Fibroblast of upper back skin (primary cell): ENCODE measurements around the gene MRPL14.
A peak's percentile ranks its signal among the peaks of the same experiment; 100 is the strongest.

Experiments used
- DNase-seq: peaks from one replicate; pipeline ENCODE4 v3.0.0-alpha.2; 2013

MRPL14 gene

GRCh38 chr6:44078219-44078826, 48.9 kb downstream of the MRPL14 start:
- no peak for DNase-seq

DNA sequence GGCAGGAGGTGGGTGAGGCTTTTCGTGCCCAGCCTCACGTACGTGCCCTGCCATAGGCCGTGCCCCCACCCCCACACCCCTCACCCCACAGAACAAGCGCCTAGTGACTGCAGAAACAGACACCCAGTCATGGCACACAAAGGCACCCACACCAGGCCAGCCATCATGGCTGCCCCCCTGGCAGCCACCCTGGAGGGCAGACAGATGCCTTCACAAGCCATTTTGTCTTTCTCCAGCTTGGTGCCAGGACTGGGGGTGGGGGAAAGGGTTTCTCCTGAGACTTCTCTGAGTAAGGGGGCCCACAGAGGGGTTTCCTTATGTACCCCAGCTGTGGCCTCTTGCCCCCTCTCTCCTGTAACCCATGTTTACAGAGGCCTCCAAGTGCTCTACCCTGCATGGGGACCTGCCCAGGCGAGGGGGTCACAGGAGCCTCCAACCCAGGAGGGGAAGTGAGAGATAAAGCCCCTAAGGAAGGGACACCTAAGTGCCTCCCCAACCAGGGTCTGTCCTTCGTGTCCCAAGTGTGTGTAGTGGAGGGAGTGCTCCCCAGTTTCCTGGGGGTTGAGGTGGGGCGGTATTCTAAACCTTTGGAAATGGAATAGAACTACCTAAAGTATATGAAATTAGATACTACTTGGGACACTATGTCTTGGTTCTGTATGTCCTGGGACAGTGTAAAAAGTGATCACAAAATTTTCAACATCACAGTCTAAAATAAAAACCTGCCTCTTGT, 49.9 kb downstream of the MRPL14 start:
- DNase-seq, result no peak

GRCh38 chr6:44076356-44077213, 50.7 kb downstream of the MRPL14 start:
- no peak for DNase-seq

DNA sequence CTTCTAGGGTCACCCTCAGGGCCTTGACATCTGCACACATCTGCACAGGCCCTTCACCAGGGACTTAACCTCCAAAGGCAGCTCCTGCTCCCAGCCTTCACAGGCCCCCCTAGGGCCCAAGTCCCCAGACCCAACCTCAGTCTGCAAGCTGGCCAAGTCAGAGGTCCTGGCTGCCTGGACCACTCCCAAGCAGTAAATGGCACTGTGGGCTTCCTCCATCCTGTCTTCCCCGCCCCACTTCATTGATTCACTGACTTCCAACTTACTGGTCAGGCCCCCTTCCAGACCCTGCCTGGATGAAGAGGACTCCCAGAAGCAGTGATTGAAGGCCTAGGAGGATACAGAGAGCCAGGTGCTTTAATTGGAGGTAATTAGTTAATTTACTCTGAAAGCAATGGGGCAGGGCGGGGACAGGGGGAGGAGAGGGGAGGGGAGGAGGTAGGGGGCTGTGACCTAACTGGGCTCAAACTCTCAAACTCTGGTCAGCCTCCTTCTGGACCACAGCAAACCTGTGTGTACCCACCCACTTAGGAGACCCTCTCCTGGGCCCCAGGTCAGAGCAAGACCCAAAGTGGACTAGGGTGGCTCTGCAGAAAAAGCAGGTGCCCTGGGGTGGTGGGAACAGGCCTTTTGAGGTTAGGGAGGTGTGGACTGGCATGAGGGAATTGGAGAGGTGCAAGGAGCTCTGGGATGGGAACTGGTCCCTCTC, 51.5 kb downstream of the MRPL14 start:
- no peak for DNase-seq

- no peak for DNase-seq
Observed at GRCh38 chr6:44074813-44075646, 52.2 kb downstream of the MRPL14 start.

- DNase-seq, result peak; percentile 87
Observed at GRCh38 chr6:44074439-44074812, 52.8 kb downstream of the MRPL14 start.

- peak; percentile 49 for DNase-seq
Observed at GRCh38 chr6:44073612-44074438, 53.4 kb downstream of the MRPL14 start.

DNA sequence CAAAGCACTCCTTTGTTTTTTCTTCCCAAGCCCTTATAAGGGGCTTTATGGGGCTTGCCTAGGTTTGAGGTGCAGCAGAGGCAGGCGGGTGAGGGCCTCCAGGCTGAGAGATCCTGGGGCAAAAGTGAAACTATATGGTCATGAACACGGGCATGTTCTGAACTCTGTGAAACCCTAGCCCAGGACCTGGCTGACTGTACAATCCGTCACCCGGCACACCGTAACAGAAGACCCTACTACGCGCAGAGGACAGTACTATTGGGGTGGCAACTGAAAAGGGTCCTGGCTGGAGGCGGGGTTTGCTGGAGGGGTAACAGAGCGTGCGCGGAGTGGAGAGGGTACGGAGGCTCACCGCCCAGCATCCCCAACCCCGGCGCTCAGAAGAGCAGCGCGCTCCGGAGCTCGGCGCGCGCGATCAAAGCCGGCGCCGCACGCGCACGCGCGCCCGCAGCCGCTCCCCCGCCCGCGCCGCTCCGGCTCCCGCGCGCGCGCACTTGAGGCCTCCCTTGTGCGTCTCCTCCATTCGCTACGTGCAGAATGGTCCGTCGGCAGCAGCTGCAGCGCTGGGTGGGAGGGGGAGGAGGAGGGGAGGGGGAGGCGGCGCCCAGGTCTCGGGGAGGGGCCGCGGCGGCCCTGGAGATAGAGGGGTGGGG, 54.2 kb downstream of the MRPL14 start:
- DNase-seq, result peak; percentile 91

- DNase-seq, result no peak
Observed at GRCh38 chr6:44072452-44072958, 54.7 kb downstream of the MRPL14 start.

- peak; percentile 99 for DNase-seq
Observed at GRCh38 chr6:44071670-44072451, 55.4 kb downstream of the MRPL14 start.

DNA sequence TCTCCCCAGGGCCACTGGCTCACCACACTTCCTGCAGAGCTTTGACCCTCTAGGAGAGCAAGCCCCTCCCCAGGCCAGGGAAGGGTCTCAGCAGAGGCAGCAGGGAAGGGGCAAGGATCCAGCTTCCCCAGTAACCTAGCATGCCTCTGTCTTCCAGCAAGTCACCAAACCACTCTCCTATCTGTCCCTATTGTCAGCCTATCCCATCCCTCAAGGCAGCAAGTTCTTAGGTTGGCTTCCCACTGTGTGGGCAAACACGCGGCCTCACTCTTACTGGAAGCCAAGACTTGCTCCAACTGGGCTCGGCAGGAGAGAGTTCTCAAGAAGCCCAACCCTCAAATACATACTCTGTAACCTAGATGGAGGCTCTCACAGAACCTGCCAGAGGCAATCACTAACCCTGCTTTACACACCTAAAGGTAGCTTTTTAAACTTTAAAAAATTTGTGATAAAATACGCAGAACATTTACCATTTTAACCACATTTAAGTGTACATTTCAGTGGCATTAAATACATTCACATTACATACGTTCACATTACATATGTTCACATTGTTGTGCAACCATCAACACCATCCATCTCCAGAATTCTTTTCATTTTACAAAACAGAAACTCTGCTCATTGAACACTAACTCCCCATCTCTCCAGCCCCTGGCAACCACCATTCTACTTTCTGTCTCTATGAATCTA, 58.5 kb downstream of the MRPL14 start:
- no peak for DNase-seq

- DNase-seq, result no peak
Observed at GRCh38 chr6:44067173-44068139, 59.8 kb downstream of the MRPL14 start.

GRCh38 chr6:44066394-44067172, 60.7 kb downstream of the MRPL14 start:
- no peak for DNase-seq

DNA sequence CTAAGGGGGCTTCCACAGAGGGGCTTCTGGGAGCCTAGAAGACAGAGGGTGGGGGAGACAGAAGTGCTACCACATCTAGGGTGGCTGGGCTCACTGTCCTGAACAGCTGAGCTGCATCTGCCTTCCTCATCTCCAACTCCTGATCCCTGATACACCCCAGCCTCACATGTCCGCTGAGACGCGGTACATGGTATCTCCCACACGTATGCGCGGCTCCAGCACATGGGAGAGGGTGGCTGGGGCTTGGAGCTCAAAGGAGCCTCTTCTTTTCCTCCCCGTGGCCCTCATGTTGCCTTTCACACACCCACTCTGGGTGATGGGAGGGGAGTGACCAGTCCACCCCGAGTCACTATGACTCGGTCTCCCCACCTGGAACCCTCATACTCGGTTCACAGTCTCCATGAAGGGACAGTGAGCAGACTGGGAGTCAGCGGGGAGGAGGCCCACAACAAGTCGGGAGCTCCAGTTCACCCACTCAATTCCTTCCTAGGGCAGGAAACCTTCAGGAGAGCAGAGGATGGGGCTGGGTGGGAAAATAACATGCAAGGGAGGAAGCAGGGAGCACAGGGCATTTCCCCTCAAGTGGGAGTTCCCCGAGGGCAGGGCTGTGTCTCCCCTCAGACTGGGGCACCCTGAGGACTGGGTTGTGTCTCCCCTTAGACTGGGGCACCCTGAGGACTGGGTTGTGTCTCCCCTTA, 61.7 kb downstream of the MRPL14 start:
- no peak for DNase-seq

DNA sequence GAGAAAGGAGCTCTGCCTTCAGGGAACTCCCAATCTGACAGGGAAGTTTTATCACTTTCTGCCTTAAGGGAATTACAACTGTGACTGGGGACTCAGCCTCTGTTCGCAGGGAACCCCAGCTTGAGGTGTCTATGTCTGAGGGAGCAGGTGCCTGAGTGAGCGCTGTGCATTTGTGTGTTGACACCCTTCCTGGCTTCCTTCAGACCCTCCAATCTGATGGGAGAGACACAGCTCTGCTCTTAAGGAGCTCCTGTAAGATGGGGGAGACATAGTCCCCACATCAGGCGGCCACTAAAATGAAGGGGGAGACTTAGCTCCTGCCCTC, 62.3 kb downstream of the MRPL14 start:
- no peak for DNase-seq
